GM18505 (cell line): Measurements from ENCODE around the gene C19orf38.
"Not testable (repeated sequence)": the region's sequence is repeated elsewhere in the genome, so short reads cannot be mapped to it uniquely, and the experiment has no call there.

Experiments used
- ATAC-seq: cut with Tn5 transposase; IDR thresholded peaks from one replicate; pipeline ENCODE4 v1.9.1; 2021; ENCODE audit not compliant: unreplicated experiment
- POLR2A ChIP-seq: IDR thresholded peaks from 4 replicates; pipeline ENCODE4 v1.6.1; 2011; ENCODE audit warnings: borderline replicate concordance; ENCODE audit not compliant: insufficient read depth, insufficient read length; ENCODE audit errors: extremely low read depth

The C19orf38 gene

DNA sequence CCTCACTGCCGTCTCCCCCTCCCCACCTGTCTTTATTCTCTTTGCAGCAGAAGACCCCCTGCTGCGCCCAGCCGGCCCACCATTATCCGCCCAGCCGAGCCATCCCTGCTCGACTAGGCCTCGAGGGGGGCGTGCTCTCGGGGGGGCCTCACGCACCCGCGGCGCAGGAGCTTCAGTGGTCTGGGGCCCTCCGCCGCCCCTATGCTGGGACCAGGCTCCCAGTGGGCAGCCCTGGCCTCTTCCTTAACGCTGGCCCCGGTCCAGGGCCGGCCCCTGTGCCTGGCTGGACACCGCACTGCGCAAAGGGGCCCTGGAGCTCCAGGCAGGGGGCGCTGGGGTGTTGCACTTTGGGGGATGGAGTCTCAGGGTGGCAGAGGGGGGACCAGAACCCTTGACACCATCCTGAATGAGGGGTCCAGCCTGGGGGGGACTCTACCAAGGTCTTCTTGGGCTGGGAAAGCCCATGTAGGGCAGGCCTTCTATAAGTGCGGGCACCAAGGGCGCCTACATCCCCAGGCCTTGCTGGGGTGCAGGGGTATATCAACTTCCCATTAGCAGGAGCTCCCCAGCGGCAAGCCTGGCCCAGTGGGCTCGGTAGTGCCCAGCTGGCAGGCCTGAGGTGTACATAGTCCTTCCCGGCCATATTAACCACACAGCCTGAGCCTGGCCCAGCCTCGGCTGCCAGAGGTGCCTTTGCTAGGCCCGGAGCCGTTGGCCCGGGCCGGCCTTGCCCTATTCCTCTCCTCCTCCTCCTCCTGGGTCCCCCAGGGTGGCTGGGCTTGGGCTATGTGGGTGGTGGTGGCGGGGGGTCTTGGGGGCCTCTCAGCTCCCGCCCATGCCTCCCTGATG lies 17.1 kb upstream of the C19orf38 start:
- ATAC-seq: no peak
- TF ChIP-seq POLR2A: no peak

GRCh38 chr19:10831987-10832938 lies 16.0 kb upstream of the C19orf38 start:
- TF ChIP-seq POLR2A: no peak
- ATAC-seq: no peak

GRCh38 chr19:10832939-10833296 lies 15.3 kb upstream of the C19orf38 start:
- no peak for TF ChIP-seq POLR2A
- ATAC-seq: no peak

DNA sequence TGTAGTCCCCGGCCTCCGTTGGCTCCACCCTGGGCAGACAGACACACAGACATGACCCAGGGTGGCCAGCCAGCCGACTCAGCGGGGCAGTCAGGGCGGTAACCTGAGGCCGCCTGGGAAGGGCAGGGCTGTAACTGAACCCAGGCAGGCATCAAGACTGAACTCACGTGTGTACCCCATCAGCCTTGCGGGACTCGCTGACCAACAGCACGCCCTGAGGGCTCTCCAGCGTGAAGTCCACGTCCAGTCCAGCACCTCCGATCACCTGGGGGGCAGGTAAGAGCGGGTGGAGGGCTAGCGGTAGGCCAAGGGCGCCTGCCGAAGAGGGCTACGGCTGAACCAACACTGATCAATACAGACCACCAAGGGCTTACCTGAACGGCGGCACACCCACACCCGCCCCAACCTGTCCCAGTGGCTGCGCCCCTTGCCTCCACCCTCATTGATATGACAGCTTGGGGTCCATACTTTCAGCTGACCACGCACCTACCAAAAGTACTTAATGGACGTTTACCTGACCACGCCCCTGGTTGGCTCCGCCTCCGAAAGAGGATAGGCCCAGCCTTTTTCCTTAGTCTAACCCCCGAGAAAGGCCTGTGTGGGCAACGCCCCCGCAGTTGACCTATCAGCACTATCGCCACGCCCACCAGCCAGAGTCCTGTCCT lies 13.0 kb upstream of the C19orf38 start:
- no peak for ATAC-seq

GRCh38 chr19:10835754-10836478 lies 12.3 kb upstream of the C19orf38 start, which contains the start of gene TMED1:
Gene TMED1, minus strand, starts transcription at chr19:10836212. Its CDS starts 21 bp downstream, at chr19:10836191.
- TF ChIP-seq POLR2A: peak; percentile 62
- peak; percentile 71 for ATAC-seq

More for the DNA sequence above, 13.0 kb upstream of the C19orf38 start:
- TF ChIP-seq POLR2A: no peak

- TF ChIP-seq POLR2A: no peak
- peak; percentile 12 for ATAC-seq
Observed at GRCh38 chr19:10836479-10837330, 11.5 kb upstream of the C19orf38 start.

DNA sequence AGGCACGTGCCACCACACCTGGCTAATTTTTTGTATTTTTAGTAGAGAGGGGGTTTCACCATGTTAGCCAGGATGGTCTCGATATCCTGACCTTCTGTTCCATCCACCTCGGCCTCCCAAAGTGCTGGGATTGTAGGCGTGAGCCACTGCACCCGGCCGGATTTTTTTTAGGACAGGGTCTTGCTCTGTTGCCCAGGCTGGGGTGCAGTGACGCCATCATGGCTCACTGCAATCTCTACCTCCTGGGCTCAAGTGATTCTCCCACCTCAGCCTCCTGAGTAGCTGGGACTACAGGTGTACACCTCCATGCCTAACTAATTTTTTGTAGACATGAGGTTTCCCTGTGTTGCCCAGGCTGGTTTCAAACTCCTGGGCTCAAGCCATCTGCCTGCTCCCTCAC lies 10.6 kb upstream of the C19orf38 start:
- ATAC-seq: not testable (repeated sequence)

GRCh38 chr19:10838377-10838776 lies 9.8 kb upstream of the C19orf38 start:
- ATAC-seq: no peak

GRCh38 chr19:10839114-10840050 lies 8.8 kb upstream of the C19orf38 start:
- ATAC-seq: no peak
- TF ChIP-seq POLR2A: no peak

More at GRCh38 chr19:10838377-10838776, 9.8 kb upstream of the C19orf38 start:
- no peak for TF ChIP-seq POLR2A

DNA sequence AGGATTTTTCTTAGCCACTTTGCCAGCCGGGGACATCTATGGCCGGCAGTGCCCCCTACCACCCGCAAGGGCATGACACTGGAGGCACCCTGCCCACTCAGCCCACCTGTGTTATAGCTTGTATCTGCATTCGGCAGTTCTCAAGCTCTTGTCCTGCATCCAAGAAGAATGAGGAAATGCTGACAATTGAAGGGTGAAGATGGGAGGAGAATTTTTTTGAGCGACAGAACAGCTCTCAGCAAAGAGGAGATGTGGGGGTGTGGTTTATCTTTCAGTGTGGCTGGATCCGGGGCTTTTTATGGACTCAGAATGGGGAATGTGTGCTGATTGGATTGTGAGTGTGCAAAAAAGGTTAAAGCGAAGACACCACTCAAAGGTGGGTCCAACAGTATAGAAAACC lies 5.4 kb upstream of the C19orf38 start:
- no peak for TF ChIP-seq POLR2A
- no peak for ATAC-seq
